ENCODE results near the gene MACROD1. TPM values are rescaled to one million over a fixed set of nuclear protein-coding genes. Genes with fewer than 3 reads are reported as not detected.

Gene MACROD1
- total RNA-seq, 1 donor from 2014 or later = 20.2 TPM

DNA sequence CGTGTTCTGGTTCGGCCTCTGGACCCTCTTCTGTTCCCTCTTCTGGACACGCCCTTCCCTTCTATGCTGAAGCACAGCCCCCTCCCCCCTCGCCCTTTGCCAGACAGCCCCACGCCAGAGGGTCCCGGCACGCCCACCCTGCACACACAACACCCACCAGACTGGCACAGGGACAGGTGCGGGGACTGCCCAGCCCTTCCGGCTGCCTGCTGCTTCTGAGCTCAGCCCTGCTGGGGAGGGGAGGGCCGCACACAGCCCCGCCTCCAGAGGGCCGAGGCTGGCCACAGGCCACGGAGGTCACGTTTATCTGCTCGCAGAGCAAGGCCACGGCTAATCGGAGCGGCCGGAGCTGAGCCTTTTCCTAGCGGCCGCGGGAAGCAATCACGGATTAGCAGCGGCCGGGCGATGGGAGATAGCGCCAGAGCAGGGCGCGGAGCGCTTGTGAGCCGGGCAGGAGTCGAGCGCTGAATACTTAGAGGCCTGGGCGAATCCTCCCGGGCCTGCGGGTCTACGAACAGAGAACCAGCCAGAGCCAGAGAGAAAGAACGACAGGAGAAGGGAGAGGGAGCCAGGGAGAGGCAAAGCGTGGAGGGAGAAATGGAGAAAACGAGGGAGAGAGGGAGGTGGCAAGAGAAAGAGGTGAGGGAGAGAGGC is 158.2 kb downstream of the MACROD1 start:
- no peak overlapping the region for H3K27ac Mint-ChIP-seq
- intact Hi-C loops (cut with micrococcal nuclease) = no loop called here
- H3K27me3 Mint-ChIP-seq (ENCODE audit: insufficient read depth) = peaks cover 29% of the 10 kb centered on the region
- H3K4me1 Mint-ChIP-seq (ENCODE audit: low read depth) = peaks cover 6% of the 10 kb centered on the region
- DNase-seq (ENCODE audit: low spot score) = no peak
- H3K36me3 Mint-ChIP-seq (ENCODE audit: low read depth) = no peaks in the 10 kb centered on the region
- H3K9me3 Mint-ChIP-seq = peaks cover 17% of the 10 kb centered on the region
- no peak overlapping the region for H3K4me3 Mint-ChIP-seq

DNA sequence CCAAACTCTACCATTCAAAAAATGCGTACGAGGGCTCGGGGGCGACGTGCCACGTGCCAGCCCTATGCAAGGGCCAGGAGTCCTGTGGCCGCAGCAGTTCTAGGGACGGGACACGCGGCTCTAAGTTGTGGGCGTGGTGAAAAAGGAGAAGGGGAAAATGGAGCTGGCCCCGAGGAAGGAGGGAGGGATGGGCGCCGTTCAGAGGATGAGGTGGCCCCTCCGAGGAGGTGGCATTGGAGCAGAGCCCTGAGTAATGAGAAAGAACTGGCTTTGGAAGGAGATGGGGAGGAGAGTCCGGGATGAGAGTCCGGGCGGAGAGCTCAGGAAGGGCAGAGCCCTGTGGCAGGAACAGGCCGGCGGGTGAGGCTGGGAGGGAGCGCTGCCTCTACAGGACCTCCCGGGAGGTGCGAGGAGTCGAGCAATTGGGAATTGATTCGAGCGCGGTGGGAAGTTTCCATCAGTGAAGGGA is 158.7 kb downstream of the MACROD1 start:
- DNase-seq (ENCODE audit: low spot score) = no peak
- Mint-ChIP-seq H3K27ac (no peak overlapping the region), H3K27me3 (ENCODE audit: insufficient read depth) (peaks cover 29% of the 10 kb centered on the region), H3K4me1 (ENCODE audit: low read depth) (peaks cover 6% of the 10 kb centered on the region), H3K9me3 (peaks cover 17% of the 10 kb centered on the region), H3K4me3 (peak overlapping the region; percentile 32), H3K36me3 (ENCODE audit: low read depth) (no peaks in the 10 kb centered on the region)
- intact Hi-C loops (cut with micrococcal nuclease) = no loop called here

DNA sequence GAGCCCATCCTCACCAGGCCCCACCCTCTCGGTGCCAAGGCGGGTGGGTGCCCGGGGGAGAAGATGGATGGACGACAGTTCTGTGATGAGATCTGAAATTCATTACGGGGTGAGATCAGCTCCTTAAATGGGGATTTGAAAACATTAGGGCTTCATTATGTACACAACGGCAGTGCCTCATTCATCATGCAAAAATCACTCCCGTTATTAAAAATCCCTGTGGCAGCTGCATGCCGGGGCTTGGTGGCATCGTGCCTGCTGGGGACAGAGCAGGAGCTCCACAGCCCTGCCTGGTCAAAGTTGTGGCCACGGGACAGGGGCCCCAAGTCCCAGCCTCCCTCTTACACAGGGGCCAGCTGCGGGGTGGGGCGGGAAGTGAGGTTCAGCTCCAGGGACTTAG is 159.5 kb downstream of the MACROD1 start:
- no peaks in the 10 kb centered on the region for H3K36me3 Mint-ChIP-seq (ENCODE audit: low read depth)
- peaks cover 6% of the 10 kb centered on the region for H3K4me1 Mint-ChIP-seq (ENCODE audit: low read depth)
- no peak overlapping the region for H3K27ac Mint-ChIP-seq
- peaks cover 14% of the 10 kb centered on the region for H3K9me3 Mint-ChIP-seq
- intact Hi-C loops (cut with micrococcal nuclease) = no loop called here
- no peak overlapping the region for H3K4me3 Mint-ChIP-seq
- H3K27me3 Mint-ChIP-seq (ENCODE audit: insufficient read depth) = peaks cover 29% of the 10 kb centered on the region
- DNase-seq (ENCODE audit: low spot score) = no peak

DNA sequence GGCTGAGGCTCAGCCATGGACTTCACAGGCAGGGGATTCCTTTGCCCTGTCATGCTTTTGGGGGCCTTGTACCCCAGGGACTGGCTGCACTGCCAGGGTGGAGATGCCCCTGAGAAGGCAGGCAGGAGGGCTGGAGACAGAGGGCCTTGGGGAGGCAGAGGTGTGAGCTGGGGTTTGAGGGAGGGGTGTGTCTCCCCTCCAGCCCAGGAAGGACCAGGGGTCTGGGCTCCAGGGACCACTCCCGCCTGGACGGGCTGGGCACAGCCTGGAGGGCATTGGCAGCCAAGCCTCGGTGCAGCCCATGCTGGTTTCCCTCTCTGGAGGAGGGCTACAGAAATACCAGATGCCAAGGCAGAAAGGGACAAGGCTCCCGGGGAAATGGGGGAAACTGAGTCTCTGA is 160.2 kb downstream of the MACROD1 start:
- Mint-ChIP-seq H3K9me3 (peaks cover 7% of the 10 kb centered on the region), H3K4me3 (no peak overlapping the region), H3K36me3 (ENCODE audit: low read depth) (no peaks in the 10 kb centered on the region), H3K4me1 (ENCODE audit: low read depth) (peaks cover 6% of the 10 kb centered on the region), H3K27me3 (ENCODE audit: insufficient read depth) (peaks cover 29% of the 10 kb centered on the region), H3K27ac (no peak overlapping the region)
- no peak for DNase-seq (ENCODE audit: low spot score)
- intact Hi-C loops (cut with micrococcal nuclease) = no loop called here

DNA sequence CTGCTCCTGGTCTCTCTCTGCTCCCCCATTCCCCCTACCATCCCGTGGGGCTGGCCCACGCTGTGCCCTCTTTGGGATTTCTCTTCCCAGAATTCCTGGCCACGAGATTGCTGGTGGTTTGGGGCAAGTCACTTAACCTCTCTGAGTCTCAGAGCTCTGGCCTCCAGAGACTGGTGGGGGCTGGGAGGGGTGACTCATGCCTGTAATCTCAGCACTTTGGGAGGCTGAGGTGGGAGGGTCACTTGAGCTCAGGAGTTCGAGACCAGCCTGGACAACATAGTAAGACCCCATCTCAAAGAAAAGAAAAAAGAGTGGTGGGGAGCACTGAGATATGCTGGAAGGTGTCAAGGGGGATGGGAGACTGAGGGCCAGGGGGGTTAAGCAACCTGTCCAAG is 161.3 kb downstream of the MACROD1 start:
- Mint-ChIP-seq H3K4me1 (ENCODE audit: low read depth) (peaks cover 6% of the 10 kb centered on the region), H3K4me3 (no peak overlapping the region), H3K27ac (no peak overlapping the region), H3K36me3 (ENCODE audit: low read depth) (no peaks in the 10 kb centered on the region), H3K9me3 (no peaks in the 10 kb centered on the region), H3K27me3 (ENCODE audit: insufficient read depth) (peaks cover 29% of the 10 kb centered on the region)
- intact Hi-C loops (cut with micrococcal nuclease) = no loop called here
- DNase-seq (ENCODE audit: low spot score) = no peak

DNA sequence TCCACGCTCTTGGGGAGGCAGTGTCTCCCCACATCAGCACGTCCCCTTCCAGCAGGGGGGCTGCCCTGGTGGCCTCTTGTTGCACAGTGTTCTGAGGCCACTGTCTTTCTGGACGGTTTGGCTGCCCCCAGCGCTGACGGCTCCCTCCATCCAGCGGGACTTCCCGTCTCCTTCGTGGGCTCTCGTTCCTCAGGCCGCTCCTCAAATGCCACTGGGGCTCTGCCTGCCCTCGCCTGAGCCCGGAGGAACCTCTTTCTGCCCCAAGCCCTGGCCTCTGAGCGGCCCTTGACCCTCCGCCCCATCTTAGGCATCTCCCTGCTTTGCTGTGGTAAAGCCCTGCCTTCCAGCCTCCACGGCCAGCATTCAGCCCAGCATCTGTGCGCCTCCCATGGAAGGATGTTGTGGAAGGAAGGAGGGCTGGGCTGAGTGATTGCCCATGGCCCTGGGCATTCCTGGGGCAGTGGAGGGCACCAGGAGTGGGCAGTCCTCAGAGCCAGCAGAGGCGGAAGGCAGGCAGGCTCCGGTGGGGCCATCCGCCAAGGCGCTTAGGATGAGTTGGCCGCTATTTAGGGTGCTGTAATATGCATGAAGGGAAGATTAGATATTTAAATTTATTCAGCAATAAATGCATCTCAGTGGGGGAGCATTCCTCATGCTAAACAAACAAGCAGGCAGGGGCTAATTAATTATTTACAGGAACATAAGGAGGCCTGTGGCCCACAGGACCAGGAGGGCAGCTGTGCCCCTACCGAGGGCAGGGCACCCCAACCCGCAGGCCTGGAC is 161.9 kb downstream of the MACROD1 start:
- H3K27ac Mint-ChIP-seq = no peak overlapping the region
- intact Hi-C loops (cut with micrococcal nuclease) = no loop called here
- no peak for DNase-seq (ENCODE audit: low spot score)
- H3K27me3 Mint-ChIP-seq (ENCODE audit: insufficient read depth) = peaks cover 29% of the 10 kb centered on the region
- H3K4me3 Mint-ChIP-seq = no peak overlapping the region
- H3K9me3 Mint-ChIP-seq = no peaks in the 10 kb centered on the region
- no peaks in the 10 kb centered on the region for H3K36me3 Mint-ChIP-seq (ENCODE audit: low read depth)
- H3K4me1 Mint-ChIP-seq (ENCODE audit: low read depth) = peaks cover 6% of the 10 kb centered on the region

DNA sequence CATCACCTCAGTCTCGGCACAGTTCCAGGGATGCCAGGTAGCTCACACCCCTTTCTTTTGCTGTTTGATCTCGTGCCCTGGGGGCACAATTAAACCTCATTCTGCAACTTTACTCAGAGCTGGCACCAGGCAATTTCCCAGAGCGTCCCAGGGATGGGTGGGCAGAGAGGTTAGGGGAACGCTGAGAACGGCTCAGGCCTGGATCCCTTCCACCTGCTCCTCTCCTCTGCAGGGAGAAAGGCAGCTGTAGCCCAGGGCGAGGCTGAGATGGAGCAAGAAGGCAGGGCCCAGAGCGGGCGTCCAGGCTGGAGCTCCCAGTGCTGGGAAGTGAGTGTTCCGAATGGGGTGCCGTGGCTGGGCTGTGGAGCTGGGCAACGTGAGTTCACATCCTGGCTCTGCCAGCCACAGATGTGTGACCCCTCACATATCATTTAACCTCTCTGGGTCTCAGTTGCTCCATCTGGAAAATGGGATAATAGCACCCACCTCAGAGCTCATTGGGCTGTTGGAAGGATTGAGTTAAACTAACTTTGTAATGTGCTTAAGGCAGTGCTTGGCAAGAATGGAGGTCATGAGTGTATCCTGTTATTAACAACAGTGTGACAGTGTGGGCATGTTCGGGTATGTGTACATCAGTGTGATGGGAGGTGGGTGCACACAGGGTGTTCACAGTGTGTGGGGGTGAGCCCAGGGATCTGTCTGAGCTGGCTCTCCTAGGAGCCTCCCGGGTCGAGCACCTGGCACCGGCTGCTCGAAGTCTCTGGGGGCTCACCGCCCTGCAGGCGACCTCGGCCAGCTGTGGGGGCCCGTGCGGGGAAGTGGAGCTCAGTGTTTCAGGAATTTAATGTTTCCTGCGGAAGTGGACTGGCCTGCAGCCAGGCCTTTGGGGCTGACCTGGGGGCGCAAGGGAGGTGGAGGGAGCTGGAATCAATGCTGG is 164.2 kb downstream of the MACROD1 start:
- peak overlapping the region; percentile 11 for H3K4me3 Mint-ChIP-seq
- intact Hi-C loops (cut with micrococcal nuclease) = loop anchor here (2.0 kb wide), 1 partner anchor 303 kb away; the partner anchor contains the start of gene ESRRA
- H3K9me3 Mint-ChIP-seq = no peaks in the 10 kb centered on the region
- DNase-seq (ENCODE audit: low spot score) = no peak
- H3K27ac Mint-ChIP-seq = no peak overlapping the region
- peaks cover 3% of the 10 kb centered on the region for H3K36me3 Mint-ChIP-seq (ENCODE audit: low read depth)
- H3K4me1 Mint-ChIP-seq (ENCODE audit: low read depth) = no peaks in the 10 kb centered on the region
- peaks cover 11% of the 10 kb centered on the region for H3K27me3 Mint-ChIP-seq (ENCODE audit: insufficient read depth)

DNA sequence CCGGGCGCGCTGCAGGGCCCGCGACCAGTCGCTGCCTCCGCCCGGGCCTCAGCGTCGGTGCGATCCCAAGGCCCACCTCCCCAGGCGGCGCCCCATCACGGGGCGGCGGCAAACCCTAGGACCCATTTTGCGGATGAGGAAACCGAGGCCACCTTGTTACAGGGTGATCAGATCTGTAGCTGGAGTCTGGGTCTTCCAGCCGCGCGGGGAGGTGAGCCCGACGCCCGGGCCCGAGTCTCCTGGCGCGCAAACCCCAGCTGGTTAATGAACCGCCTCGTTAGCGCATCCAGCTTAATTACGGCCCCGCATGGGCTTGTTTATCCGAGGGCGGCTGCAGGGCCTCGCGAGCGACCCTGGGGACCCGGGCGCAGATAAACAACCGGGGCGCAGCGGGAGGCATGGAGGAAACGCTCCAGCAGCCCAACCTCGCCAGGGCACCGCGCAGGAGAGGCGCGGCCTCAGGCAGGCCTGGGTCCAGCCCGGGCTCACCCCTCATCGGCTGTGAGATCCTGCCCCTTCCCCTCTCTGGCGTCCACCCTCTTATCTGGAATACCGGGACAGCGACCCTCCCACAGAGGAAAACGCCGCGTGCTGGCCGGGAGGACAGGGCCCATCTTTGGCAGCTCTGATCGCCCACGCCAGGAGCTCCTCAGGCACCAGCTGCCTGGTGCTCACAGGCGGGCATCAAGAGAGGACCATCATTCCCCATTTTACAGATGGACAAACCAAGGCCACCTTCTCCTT is 165.0 kb downstream of the MACROD1 start:
- H3K36me3 Mint-ChIP-seq (ENCODE audit: low read depth) = peaks cover 3% of the 10 kb centered on the region
- no peaks in the 10 kb centered on the region for H3K9me3 Mint-ChIP-seq
- H3K4me1 Mint-ChIP-seq (ENCODE audit: low read depth) = no peaks in the 10 kb centered on the region
- H3K27ac Mint-ChIP-seq = no peak overlapping the region
- DNase-seq (ENCODE audit: low spot score) = no peak
- peak overlapping the region; percentile 26 for H3K4me3 Mint-ChIP-seq
- intact Hi-C loops (cut with micrococcal nuclease) = loop anchor here (1.0 to 2.0 kb wide), 5 partner anchors 15 to 304 kb away; partner anchors contain the start of genes ESRRA and OTUB1
- peaks cover 3% of the 10 kb centered on the region for H3K27me3 Mint-ChIP-seq (ENCODE audit: insufficient read depth)

DNA sequence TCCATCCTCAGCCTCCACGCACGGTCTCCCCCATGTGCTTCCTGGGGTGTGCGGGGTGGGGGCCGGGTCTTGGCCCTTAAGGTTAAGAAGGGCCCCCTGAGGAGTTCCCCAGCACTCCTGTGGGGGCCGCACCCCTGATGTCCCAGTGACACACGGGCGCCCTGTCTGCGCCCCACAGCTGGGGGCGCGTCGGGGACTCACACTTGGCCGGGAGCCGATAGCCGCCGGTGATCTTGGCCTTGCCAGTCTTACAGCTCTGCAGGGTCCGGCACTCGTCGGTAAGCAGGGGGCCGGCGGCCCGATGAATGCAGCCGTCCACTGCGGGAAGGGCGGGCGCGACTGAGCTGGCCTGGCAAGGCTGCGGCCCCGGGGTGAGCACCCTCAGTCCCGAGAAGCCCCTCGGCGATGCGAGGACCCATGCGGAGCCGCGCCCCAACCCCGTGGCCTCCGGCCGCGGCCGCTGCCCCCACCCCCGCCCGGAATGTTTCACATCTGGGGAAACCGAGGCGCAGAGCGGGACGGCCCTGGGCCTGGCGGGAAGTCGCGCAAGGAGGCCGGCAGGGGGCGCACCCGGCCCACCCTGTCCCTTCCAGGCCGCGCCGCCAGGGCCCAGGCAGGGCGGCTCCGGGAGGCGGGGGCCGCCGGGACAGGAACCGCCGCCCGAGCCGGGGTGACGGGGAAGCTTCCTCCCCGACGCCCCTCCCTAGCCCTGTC is 165.7 kb downstream of the MACROD1 start:
- intact Hi-C loops (cut with micrococcal nuclease) = loop anchor here (1.0 to 2.0 kb wide), 5 partner anchors 14 to 305 kb away; partner anchors contain the start of genes ESRRA and OTUB1
- H3K4me3 Mint-ChIP-seq = no peak overlapping the region
- H3K27me3 Mint-ChIP-seq (ENCODE audit: insufficient read depth) = no peaks in the 10 kb centered on the region
- H3K9me3 Mint-ChIP-seq = no peaks in the 10 kb centered on the region
- H3K36me3 Mint-ChIP-seq (ENCODE audit: low read depth) = peaks cover 3% of the 10 kb centered on the region
- DNase-seq (ENCODE audit: low spot score) = peak; percentile 71
- H3K4me1 Mint-ChIP-seq (ENCODE audit: low read depth) = no peaks in the 10 kb centered on the region
- H3K27ac Mint-ChIP-seq = no peak overlapping the region

DNA sequence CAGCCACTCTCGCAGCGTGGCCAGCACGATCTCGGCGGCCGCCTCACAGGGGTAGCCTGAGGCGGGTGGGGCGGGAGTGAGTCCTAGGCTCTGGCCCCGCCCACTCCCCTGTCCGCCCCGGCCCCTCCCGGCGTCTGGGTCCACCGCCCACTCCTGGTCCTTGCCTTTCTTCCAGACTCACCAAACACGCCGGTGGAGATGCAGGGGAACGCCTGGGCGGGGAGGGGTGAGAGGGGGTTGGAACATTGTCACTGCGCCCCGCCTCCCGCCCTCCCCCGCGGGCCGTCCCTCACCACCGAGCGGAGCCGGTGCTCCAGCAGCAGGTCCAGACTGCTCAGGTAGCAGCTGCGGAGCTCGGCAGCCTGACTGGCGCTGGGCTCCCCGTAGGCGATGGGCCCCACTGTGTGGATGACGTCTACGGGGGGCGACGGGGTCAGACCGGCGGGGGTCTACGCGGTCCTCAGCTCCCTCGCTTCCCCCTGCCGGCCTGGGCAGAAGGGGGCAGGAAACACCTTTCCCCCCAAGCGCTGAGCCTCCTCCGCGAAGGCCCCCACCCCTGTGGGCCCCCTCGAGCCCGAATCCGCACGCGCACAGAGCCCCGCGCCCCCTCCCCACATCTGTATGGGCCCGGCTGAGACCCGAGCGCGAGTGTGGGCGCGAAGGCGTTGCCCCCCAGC is 166.4 kb downstream of the MACROD1 start:
- H3K9me3 Mint-ChIP-seq = no peaks in the 10 kb centered on the region
- DNase-seq (ENCODE audit: low spot score) = peak; percentile 24
- no peaks in the 10 kb centered on the region for H3K4me1 Mint-ChIP-seq (ENCODE audit: low read depth)
- no peaks in the 10 kb centered on the region for H3K27me3 Mint-ChIP-seq (ENCODE audit: insufficient read depth)
- intact Hi-C loops (cut with micrococcal nuclease) = loop anchor here (1.0 to 2.0 kb wide), 6 partner anchors 13 to 305 kb away; partner anchors contain the start of genes COX8A, ESRRA and OTUB1
- H3K4me3 Mint-ChIP-seq = no peak overlapping the region
- peaks cover 3% of the 10 kb centered on the region for H3K36me3 Mint-ChIP-seq (ENCODE audit: low read depth)
- no peak overlapping the region for H3K27ac Mint-ChIP-seq

Measured in activated T-helper 1 cell treated with anti-CD3 and anti-CD28 coated beads, Interleukin-12 subunit alpha, Interleukin-12 subunit beta, Interleukin-2, Interleukin-4 antibody, amounts not matched to agents 30 ng/mL and 10 ng/mL and 1 ng/mL, durations not matched to agents 14 hours and 24 hours and 36 hours (primary cell).